Urinary bladder (tissue), 4 donors: ENCODE measurements around the gene RAPGEF3. TPM values are rescaled to one million over a fixed set of nuclear protein-coding genes. Genes with fewer than 3 reads are reported as not detected.
A peak's percentile ranks its signal among the peaks of the same experiment; 100 is the strongest.

ENCODE experiments used
- DNase-seq: peaks from one replicate; pipeline ENCODE4 v3.0.0-alpha.2; 2015; ENCODE audit errors: extremely low spot score
- H3K27ac ChIP-seq: one replicate; pipeline ENCODE4 v1.5.1; 2013; ENCODE audit warnings: low read depth, mild to moderate bottlenecking, moderate library complexity
- H3K36me3 ChIP-seq: one replicate; pipeline ENCODE4 v1.6.1; 2013; ENCODE audit warnings: mild to moderate bottlenecking, moderate library complexity; ENCODE audit not compliant: insufficient read depth
- H3K4me1 ChIP-seq: one replicate; pipeline ENCODE4 v1.6.1; 2013; ENCODE audit warnings: mild to moderate bottlenecking, moderate library complexity; ENCODE audit not compliant: insufficient read depth
- H3K4me3 ChIP-seq: one replicate; pipeline ENCODE4 v1.5.1; 2013; ENCODE audit warnings: low read depth, low read length
- WGBS: extraction: QIAGEN DNeasy Blood & Tissue Kit; methylation state at CpG from one replicate; pipeline ENCODE4 v1.1.7; 2013; 5-methylcytosine and 5-hydroxymethylcytosine counted together
- polyA plus RNA-seq: library from polyadenylated mRNA; stranded (reverse); fragments of 200-250 nt; gene quantifications from one replicate; pipeline ENCODE4 v1.2.3, GENCODE V29; 2013
- total RNA-seq: library from RNA; depleted of rRNA; stranded (reverse); fragments of >200 nt; gene quantifications from one replicate; pipeline ENCODE4 v1.2.3, GENCODE V29; 2014
- donor health status: healthy with polysubstance abuse.
- donor health status: healthy.

Gene RAPGEF3
- total and polyA plus RNA-seq, 2 donors, result 17.2 to 38.7 TPM

DNA sequence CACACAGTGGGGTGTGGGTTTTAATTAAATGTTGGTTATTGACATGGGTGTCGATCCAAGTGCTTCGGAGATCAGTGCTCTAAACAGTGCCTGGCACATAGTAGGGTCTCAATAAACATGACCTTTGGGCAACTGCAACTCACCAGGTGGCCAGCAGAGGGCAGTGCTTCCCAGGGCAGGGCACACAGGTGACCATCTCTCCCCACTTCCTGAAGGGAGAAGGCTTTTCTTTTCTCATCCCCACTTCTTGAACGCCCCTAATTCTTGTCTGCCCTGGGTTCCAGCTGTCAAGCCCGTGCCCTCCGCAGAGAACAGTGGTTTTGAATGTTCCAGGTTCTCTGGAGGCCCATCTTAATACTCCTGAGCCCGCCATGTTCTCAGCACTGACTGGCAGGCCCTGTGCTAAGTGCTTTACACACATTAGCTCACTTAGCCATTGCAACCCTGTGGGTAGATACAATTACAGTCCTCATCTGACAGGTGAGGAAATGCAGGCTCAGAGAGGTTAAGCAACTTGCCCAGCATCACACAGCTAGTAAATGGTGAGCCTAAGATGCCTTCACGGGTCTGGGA, 16.3 kb downstream of the RAPGEF3 start:
- H3K27ac ChIP-seq, result no peak overlapping the region
- no peak for DNase-seq
- 80% methylated on average over 7 of the region's 7 CpGs for WGBS
- H3K4me3 ChIP-seq, result no peak overlapping the region
- no peaks in the 10 kb centered on the region for H3K36me3 ChIP-seq
- H3K4me1 ChIP-seq, result no peaks in the 10 kb centered on the region

DNA sequence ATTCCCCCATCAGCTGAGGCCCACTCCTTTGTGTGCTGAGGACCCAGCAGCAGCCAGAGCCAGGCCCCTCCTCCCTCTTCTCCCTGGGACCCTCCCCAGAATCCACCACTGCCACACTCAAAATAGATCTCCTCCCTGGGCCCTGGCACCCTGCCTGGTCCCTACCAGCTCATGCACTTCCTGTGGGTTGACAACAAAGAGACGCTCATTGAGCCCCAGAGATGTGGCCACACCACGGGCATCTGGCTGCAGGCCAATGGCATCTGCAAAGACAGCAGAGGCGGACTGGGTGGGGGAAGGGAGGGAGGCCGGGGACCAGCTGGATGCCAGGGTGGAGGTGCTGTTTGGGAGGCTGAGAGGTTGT, 17.4 kb downstream of the RAPGEF3 start:
- no peaks in the 10 kb centered on the region for H3K4me1 ChIP-seq
- no peak overlapping the region for H3K4me3 ChIP-seq
- no peak for DNase-seq
- H3K36me3 ChIP-seq, result no peaks in the 10 kb centered on the region
- 39% methylated on average over 4 of the region's 4 CpGs for WGBS
- no peak overlapping the region for H3K27ac ChIP-seq

DNA sequence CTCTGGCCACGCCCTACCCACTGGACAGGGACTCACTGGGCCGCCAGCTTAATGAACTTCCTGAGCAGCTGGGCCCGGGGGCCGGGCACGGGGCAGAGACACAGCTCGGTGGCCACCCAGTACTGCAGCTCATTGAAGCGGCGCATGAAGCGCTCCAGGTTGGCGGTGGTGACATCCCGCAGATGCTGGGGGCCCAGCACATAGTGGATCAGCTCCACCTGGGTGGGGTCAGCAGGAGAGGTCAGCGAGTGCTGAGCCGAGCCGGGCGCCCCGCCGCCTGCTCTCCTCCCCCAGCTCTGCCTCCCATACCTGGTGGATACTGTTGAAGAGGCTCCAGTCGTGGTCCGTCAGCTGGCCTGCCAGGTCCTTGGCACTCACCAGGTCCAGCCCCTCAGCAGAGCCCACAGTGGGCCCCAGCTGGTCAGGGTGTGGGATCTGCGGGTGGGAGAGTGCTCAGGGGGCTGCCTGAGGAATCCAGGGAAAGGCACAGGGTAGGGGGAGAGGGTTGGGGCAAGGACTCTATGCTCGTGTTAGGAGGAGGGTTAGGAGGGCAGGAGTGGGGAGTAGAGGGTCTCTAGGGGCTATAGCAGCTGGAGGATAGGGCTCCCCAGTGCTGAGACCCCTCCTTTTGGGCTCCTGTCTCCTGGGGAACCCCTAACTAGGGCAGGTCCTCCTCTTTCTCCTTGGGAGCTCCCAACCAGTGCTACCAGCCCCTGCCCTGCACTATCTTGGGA, 17.9 kb downstream of the RAPGEF3 start:
- H3K4me1 ChIP-seq, result no peaks in the 10 kb centered on the region
- no peak overlapping the region for H3K4me3 ChIP-seq
- no peaks in the 10 kb centered on the region for H3K36me3 ChIP-seq
- DNase-seq, result no peak
- H3K27ac ChIP-seq, result no peak overlapping the region
- 86% methylated on average over 21 of the region's 21 CpGs for WGBS

GRCh38 chr12:47739979-47740378, 18.7 kb downstream of the RAPGEF3 start:
- Histone ChIP-seq H3K36me3 (no peaks in the 10 kb centered on the region), H3K27ac (no peak overlapping the region), H3K4me1 (no peaks in the 10 kb centered on the region), H3K4me3 (no peak overlapping the region)
- DNase-seq, result no peak
- WGBS, result 76% methylated on average over 12 of the region's 12 CpGs

- DNase-seq, result no peak
- 93% methylated on average over 3 of the region's 3 CpGs for WGBS
- Histone ChIP-seq H3K4me1 (no peaks in the 10 kb centered on the region), H3K4me3 (no peak overlapping the region), H3K27ac (no peak overlapping the region), H3K36me3 (no peaks in the 10 kb centered on the region)
These were observed 19.4 kb downstream of the RAPGEF3 start for GRCh38 chr12:47739297-47739696.

- 83% methylated on average over 17 of the region's 17 CpGs for WGBS
- H3K27ac ChIP-seq, result peak overlapping the region; percentile 62
- no peaks in the 10 kb centered on the region for H3K36me3 ChIP-seq
- no peak for DNase-seq
- no peaks in the 10 kb centered on the region for H3K4me1 ChIP-seq
- no peak overlapping the region for H3K4me3 ChIP-seq
These were observed 20.6 kb downstream of the RAPGEF3 start for GRCh38 chr12:47737936-47738594.

GRCh38 chr12:47736877-47737676, 21.6 kb downstream of the RAPGEF3 start:
- H3K36me3 ChIP-seq, result no peaks in the 10 kb centered on the region
- peak overlapping the region; percentile 57 for H3K27ac ChIP-seq
- no peak overlapping the region for H3K4me3 ChIP-seq
- H3K4me1 ChIP-seq, result no peaks in the 10 kb centered on the region
- DNase-seq, result peak; percentile 52
- 18% methylated on average over 19 of the region's 19 CpGs for WGBS

- WGBS, result 69% methylated on average over 4 of the region's 4 CpGs
- H3K27ac ChIP-seq, result peak overlapping the region; percentile 57
- no peak for DNase-seq
- H3K36me3 ChIP-seq, result no peaks in the 10 kb centered on the region
- no peaks in the 10 kb centered on the region for H3K4me1 ChIP-seq
- H3K4me3 ChIP-seq, result no peak overlapping the region
These were observed 22.5 kb downstream of the RAPGEF3 start for GRCh38 chr12:47736216-47736615.

GRCh38 chr12:47735649-47736048, 23.0 kb downstream of the RAPGEF3 start:
- H3K36me3 ChIP-seq, result no peaks in the 10 kb centered on the region
- 85% methylated on average over 11 of the region's 11 CpGs for WGBS
- no peaks in the 10 kb centered on the region for H3K4me1 ChIP-seq
- H3K4me3 ChIP-seq, result no peak overlapping the region
- no peak for DNase-seq
- peak overlapping the region; percentile 11 for H3K27ac ChIP-seq

GRCh38 chr12:47734725-47735480, 23.8 kb downstream of the RAPGEF3 start:
- peak overlapping the region; percentile 11 for H3K27ac ChIP-seq
- no peaks in the 10 kb centered on the region for H3K4me1 ChIP-seq
- no peak overlapping the region for H3K4me3 ChIP-seq
- no peaks in the 10 kb centered on the region for H3K36me3 ChIP-seq
- DNase-seq, result no peak
- 66% methylated on average over 12 of the region's 12 CpGs for WGBS

GRCh38 chr12:47733142-47733541, 25.5 kb downstream of the RAPGEF3 start:
- H3K36me3 ChIP-seq, result no peaks in the 10 kb centered on the region
- DNase-seq, result no peak
- H3K27ac ChIP-seq, result no peak overlapping the region
- H3K4me3 ChIP-seq, result no peak overlapping the region
- WGBS, result 87% methylated on average over 4 of the region's 4 CpGs
- no peaks in the 10 kb centered on the region for H3K4me1 ChIP-seq

DNA sequence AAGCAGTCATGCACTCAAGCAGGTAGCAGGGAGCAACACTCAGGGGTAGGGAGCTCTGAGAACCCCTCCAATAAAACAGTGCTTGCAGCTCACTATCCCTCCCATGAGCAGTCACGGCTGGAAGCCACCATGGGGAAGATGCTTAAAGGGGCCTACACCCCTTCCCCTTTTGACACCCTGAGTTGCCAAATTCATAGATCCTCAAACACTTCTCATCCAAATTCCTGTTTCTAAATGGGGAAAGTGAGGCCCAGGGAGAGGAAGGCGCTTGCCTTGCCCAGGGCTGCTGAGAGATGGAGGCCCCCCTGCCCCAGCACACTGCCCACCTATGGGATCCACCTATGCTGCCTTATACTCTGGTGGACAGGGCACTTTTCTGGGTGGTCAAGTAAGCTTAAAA, 26.2 kb downstream of the RAPGEF3 start:
- H3K4me1 ChIP-seq, result no peaks in the 10 kb centered on the region
- no peak overlapping the region for H3K4me3 ChIP-seq
- no peaks in the 10 kb centered on the region for H3K36me3 ChIP-seq
- no peak overlapping the region for H3K27ac ChIP-seq
- 86% methylated on average over 2 of the region's 2 CpGs for WGBS
- no peak for DNase-seq

DNA sequence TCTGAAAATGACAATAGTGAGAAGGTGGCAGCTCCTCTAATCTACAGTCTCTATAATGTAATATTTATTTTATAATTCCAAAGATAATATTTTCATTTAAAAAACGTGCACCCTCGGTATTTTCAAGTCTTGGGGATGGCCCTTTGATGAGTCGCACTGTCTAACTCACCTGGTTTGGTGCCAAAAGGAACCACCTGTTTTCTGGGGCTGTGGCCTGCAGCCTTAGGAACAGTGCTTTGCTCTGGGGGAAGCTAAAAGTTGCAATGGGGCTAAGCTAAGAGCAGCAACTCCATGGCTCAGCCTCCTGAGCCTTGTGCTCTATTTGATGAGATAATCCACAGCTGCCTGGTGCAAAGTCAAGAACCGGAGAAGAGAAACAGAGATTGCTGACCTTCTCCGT, 27.0 kb downstream of the RAPGEF3 start:
- Histone ChIP-seq H3K27ac (no peak overlapping the region), H3K4me3 (no peak overlapping the region), H3K4me1 (no peaks in the 10 kb centered on the region), H3K36me3 (no peaks in the 10 kb centered on the region)
- no peak for DNase-seq
- WGBS, result 71% methylated on average over 5 of the region's 5 CpGs
